ENCODE results near the gene BID. TPM values are rescaled to one million over a fixed set of nuclear protein-coding genes. Genes with fewer than 3 reads are reported as not detected.

BID gene
- polyA plus RNA-seq, 1 donor = 22.2 TPM

Other genes starting within 250 kb of the BID start
- gene SLC25A18, start 211.0 kb downstream of the BID start, polyA plus RNA-seq = 0.46 TPM
- 94.8 TPM for gene ATP6V1E1, start 145.7 kb downstream of the BID start, polyA plus RNA-seq
- gene BCL2L13, start 135.7 kb downstream of the BID start, polyA plus RNA-seq = 30.0 TPM

Data from large intestine (tissue), 1 donor.